Fibroblast of mammary gland (primary cell): ENCODE data around the gene HTR2C.

Experiments used
- DNase-seq: peaks from one replicate; pipeline ENCODE4 v3.0.0-alpha.2; 2010; ENCODE audit warnings: low read depth
- H3K4me3 ChIP-seq: 2 replicates; pipeline ENCODE4 v1.5.1; 2011; ENCODE audit warnings: low read depth, mild to moderate bottlenecking, low read length, moderate library complexity; ENCODE audit not compliant: control insufficient read depth
- CTCF ChIP-seq: conservative IDR thresholded peaks from 2 replicates; pipeline ENCODE4 v1.5.1; 2011; ENCODE audit warnings: low read depth, low read length, inconsistent platforms; ENCODE audit not compliant: control insufficient read depth, insufficient read depth

Gene HTR2C

GRCh38 chrX:114710571-114710970, 126.7 kb downstream of the HTR2C start:
- no peak for TF ChIP-seq CTCF

GRCh38 chrX:114712466-114712865, 128.6 kb downstream of the HTR2C start:
- no peak overlapping the region for H3K4me3 ChIP-seq
- peak; percentile 60 for DNase-seq
- TF ChIP-seq CTCF: no peak

More at GRCh38 chrX:114710571-114710970, 126.7 kb downstream of the HTR2C start:
- DNase-seq: peak; percentile 16
- H3K4me3 ChIP-seq: no peak overlapping the region

GRCh38 chrX:114715096-114715495, 131.2 kb downstream of the HTR2C start:
- H3K4me3 ChIP-seq: no peak overlapping the region
- no peak for TF ChIP-seq CTCF
- peak; percentile 48 for DNase-seq

GRCh38 chrX:114717921-114718320, 134.0 kb downstream of the HTR2C start:
- no peak for DNase-seq
- TF ChIP-seq CTCF: peak; percentile 5
- H3K4me3 ChIP-seq: no peak overlapping the region

- no peak for DNase-seq
- TF ChIP-seq CTCF: no peak
- no peak overlapping the region for H3K4me3 ChIP-seq
These were observed 182.7 kb downstream of the HTR2C start for GRCh38 chrX:114766541-114766940.

GRCh38 chrX:114774691-114775090, 190.8 kb downstream of the HTR2C start:
- TF ChIP-seq CTCF: peak; percentile 9
- peak; percentile 12 for DNase-seq
- no peak overlapping the region for H3K4me3 ChIP-seq

GRCh38 chrX:114782925-114783324, 199.0 kb downstream of the HTR2C start:
- no peak for TF ChIP-seq CTCF
- no peak overlapping the region for H3K4me3 ChIP-seq
- DNase-seq: no peak
